OCI-LY7 (cell line): ENCODE measurements around the gene SHPK.

ENCODE experiments used
- CTCF ChIP-seq: fragments of 200-600 bp; sonication (generic); conservative IDR thresholded peaks from 2 replicates; pipeline ENCODE4 v1.5.1; 2014; ENCODE audit warnings: mild to moderate bottlenecking, antibody characterized with exemption, low read length, moderate library complexity, mixed read lengths
- EZH2phosphoT487 ChIP-seq: fragments of 200-600 bp; sonication (generic); IDR thresholded peaks from 2 replicates; pipeline ENCODE4 v1.6.1; 2018; ENCODE audit warnings: low read depth, borderline replicate concordance, mild to moderate bottlenecking, mixed run types, antibody characterized with exemption, low read length, moderate library complexity, mixed read lengths

GRCh38 chr17:3594976-3595375, 41.1 kb downstream of the SHPK start:
- TF ChIP-seq CTCF: no peak
- TF ChIP-seq EZH2phosphoT487: no peak
